K562 (cell line): ENCODE measurements around the gene SLC2A4.

Experiments used
- BRCA1 ChIP-seq, 2 experiments: fragments of 450-650 bp in 1 of 2; sonication (generic) in 1 of 2; formaldehyde crosslinking in 1 of 2; IDR thresholded peaks; 2 replicates each; pipeline versions ENCODE4 v1.5.0 to v1.6.1; 2017 to 2020; ENCODE audit warnings: mild to moderate bottlenecking in 1 of 2, missing genetic modification reagents in 1 of 2
- CTCF ChIP-seq, 3 experiments: IDR thresholded peaks in 2 of 3; conservative IDR thresholded peaks in 1 of 3; 2 replicates each; pipeline ENCODE4 v1.5.1; 2011 to 2012; ENCODE audit warnings: low read length in 3 of 3, mild to moderate bottlenecking in 3 of 3, control low read depth in 2 of 3, improper control_type of control experiment in 1 of 3, inconsistent platforms in 1 of 3, low read depth in 1 of 3, mixed read lengths in 1 of 3, moderate library complexity in 1 of 3; ENCODE audit not compliant: insufficient read depth in 2 of 3
- EP300 ChIP-seq: IDR thresholded peaks from 2 replicates; pipeline ENCODE4 v1.6.1; 2012; ENCODE audit warnings: low read length, improper control_type of control experiment
- ESRRA ChIP-seq: fragments of 450-650 bp; IDR thresholded peaks from 2 replicates; pipeline ENCODE4 v1.6.1; 2014; ENCODE audit warnings: low read depth, mild to moderate bottlenecking, moderate library complexity, borderline replicate concordance
- HIVEP1 ChIP-seq: fragments of 250-450 bp; sonication (Bioruptor Pico); IDR thresholded peaks from 2 replicates; pipeline ENCODE4 v1.4.0; 2020; ENCODE audit warnings: mild to moderate bottlenecking
- KLF1 ChIP-seq: fragments of 450-650 bp; IDR thresholded peaks from 2 replicates; pipeline ENCODE4 v1.6.1; 2016; ENCODE audit warnings: missing genetic modification characterization, missing compliant biosample characterization
- PCBP1 ChIP-seq: fragments of 200-400 bp; formaldehyde crosslinking; IDR thresholded peaks from 2 replicates; pipeline ENCODE4 v1.6.1; 2018; ENCODE audit warnings: mild to moderate bottlenecking, low read depth, low read length; ENCODE audit not compliant: poor library complexity, severe bottlenecking
- TCF3 ChIP-seq: sonication (generic); formaldehyde crosslinking; IDR thresholded peaks from 2 replicates; pipeline ENCODE4 v1.4.0; 2020; ENCODE audit warnings: mild to moderate bottlenecking, missing genetic modification reagents
- ZNF77 ChIP-seq: fragments of 250-450 bp; sonication (Bioruptor Pico); IDR thresholded peaks from 2 replicates; pipeline ENCODE4 v1.5.0; 2020

DNA sequence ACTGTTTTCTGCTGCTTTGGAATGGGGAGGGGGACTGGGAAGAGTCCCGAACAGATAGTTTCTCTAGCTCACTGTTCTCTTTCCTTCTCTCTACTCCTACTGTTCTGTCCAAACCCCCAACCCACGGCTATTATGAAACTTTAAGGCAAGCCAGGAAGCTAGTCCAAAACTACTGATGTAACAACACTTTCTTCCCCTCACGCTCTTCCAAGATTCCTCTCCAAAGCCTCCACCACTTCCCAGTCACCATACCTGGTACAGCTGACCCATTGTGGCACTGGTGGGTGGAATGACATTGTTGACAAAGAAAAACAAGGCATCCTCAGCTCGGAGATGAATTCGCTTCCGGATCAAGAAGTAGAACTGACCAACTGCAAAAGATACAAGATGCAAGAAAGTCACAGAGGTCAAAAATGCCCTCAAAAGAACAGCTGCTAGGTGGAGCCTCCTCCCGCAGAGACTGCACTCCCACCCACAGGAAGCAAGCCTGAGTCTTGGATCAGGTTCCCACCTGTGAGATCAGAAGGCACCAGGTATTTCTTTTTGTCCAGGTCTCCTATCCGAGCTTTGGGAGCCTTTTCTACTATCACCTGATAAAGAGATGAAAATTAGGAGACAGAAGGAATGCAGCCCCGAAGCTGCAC, 40.3 kb upstream of the SLC2A4 start:
- no peak for TF ChIP-seq TCF3 (CRISPR knock-in tag)
- no peak for TF ChIP-seq BRCA1 (IDR thresholded peaks at IDR 0.05)
- no peak for TF ChIP-seq BRCA1 (CRISPR knock-in tag; IDR thresholded peaks at IDR 0.05)
- no peak for TF ChIP-seq PCBP1
- no peak for TF ChIP-seq CTCF (IDR thresholded peaks at IDR 0.05 in 2 of 3, conservative IDR thresholded peaks at IDR 0.05 in 1 of 3; ENCODE audit: insufficient read depth in 2 of 3, low read depth in 1 of 3, low read length in 3 of 3)
- TF ChIP-seq HIVEP1 (CRISPR knock-in tag): no peak
- no peak for TF ChIP-seq ESRRA
- TF ChIP-seq EP300: no peak
- no peak for TF ChIP-seq ZNF77 (CRISPR knock-in tag)
- no peak for TF ChIP-seq KLF1 (tag)
